Jurkat, Clone E6-1 (cell line): ENCODE measurements around the gene METTL9.
"Not testable (repeated sequence)": the region's sequence is repeated elsewhere in the genome, so short reads cannot be mapped to it uniquely, and the experiment has no call there.

Experiments used
- DNase-seq: peaks from one replicate; pipeline ENCODE4 v3.0.0-alpha.2; 2011; ENCODE audit warnings: low read depth, low spot score
- H3K4me3 ChIP-seq: 2 replicates; pipeline ENCODE4 v1.5.1; 2011; ENCODE audit warnings: mild to moderate bottlenecking, low read length, control low read depth, moderate library complexity

Gene METTL9

GRCh38 chr16:21689107-21689506 is 89.7 kb downstream of the METTL9 start:
- DNase-seq, result no peak
- H3K4me3 ChIP-seq, result no peak overlapping the region

GRCh38 chr16:21690967-21691366 is 91.6 kb downstream of the METTL9 start:
- not testable (repeated sequence) for DNase-seq, H3K4me3 ChIP-seq

- H3K4me3 ChIP-seq, result no peak overlapping the region
Observed at GRCh38 chr16:21694609-21695008, 95.2 kb downstream of the METTL9 start.

GRCh38 chr16:21697032-21697431 is 97.7 kb downstream of the METTL9 start:
- H3K4me3 ChIP-seq, result no peak overlapping the region
- no peak for DNase-seq

More at GRCh38 chr16:21694609-21695008, 95.2 kb downstream of the METTL9 start:
- DNase-seq, result no peak

- DNase-seq, result no peak
Observed at GRCh38 chr16:21698169-21699032, 99.0 kb downstream of the METTL9 start.

GRCh38 chr16:21701271-21701670 is 101.9 kb downstream of the METTL9 start:
- H3K4me3 ChIP-seq, result no peak overlapping the region
- no peak for DNase-seq

More at GRCh38 chr16:21698169-21699032, 99.0 kb downstream of the METTL9 start:
- H3K4me3 ChIP-seq, result no peak overlapping the region

GRCh38 chr16:21702276-21702675 is 102.9 kb downstream of the METTL9 start:
- H3K4me3 ChIP-seq, result no peak overlapping the region
- DNase-seq, result no peak

- no peak overlapping the region for H3K4me3 ChIP-seq
- DNase-seq, result no peak
Observed at GRCh38 chr16:21703156-21703555, 103.8 kb downstream of the METTL9 start.

GRCh38 chr16:21703589-21704174 is 104.3 kb downstream of the METTL9 start:
- H3K4me3 ChIP-seq, result no peak overlapping the region
- no peak for DNase-seq

GRCh38 chr16:21704266-21704665 is 104.9 kb downstream of the METTL9 start:
- DNase-seq, result no peak
- no peak overlapping the region for H3K4me3 ChIP-seq

- DNase-seq, result peak; percentile 10
- H3K4me3 ChIP-seq, result no peak overlapping the region
Observed at GRCh38 chr16:21704733-21705132, 105.4 kb downstream of the METTL9 start.
